BE2C (cell line): ENCODE data around the gene PPP2R3C.

Source experiments
- DNase-seq: peaks from one replicate; pipeline ENCODE4 v3.0.0-alpha.2; 2020
- H3K27me3 ChIP-seq: fragments of 250-450 bp; sonication (Bioruptor Pico); 2 replicates; pipeline ENCODE4 v1.5.1; 2020; ENCODE audit warnings: mild to moderate bottlenecking
- H3K36me3 ChIP-seq: fragments of 250-450 bp; sonication (Bioruptor Pico); 2 replicates; pipeline ENCODE4 v1.5.1; 2020; ENCODE audit warnings: mild to moderate bottlenecking
- H3K4me1 ChIP-seq: fragments of 250-450 bp; sonication (Bioruptor Pico); 2 replicates; pipeline ENCODE4 v1.5.1; 2020
- H3K4me3 ChIP-seq: 2 replicates; pipeline ENCODE4 v1.5.1; 2011; ENCODE audit warnings: low read depth, low read length
- H3K9me3 ChIP-seq: fragments of 250-450 bp; sonication (Bioruptor Pico); 2 replicates; pipeline ENCODE4 v1.5.1; 2020
- TF ChIP-seq, protein P1 (sequence below): IDR thresholded peaks from 2 replicates; pipeline ENCODE4 v1.5.1; 2012; ENCODE audit warnings: mild to moderate bottlenecking, low read depth, low read length

PPP2R3C gene

DNA sequence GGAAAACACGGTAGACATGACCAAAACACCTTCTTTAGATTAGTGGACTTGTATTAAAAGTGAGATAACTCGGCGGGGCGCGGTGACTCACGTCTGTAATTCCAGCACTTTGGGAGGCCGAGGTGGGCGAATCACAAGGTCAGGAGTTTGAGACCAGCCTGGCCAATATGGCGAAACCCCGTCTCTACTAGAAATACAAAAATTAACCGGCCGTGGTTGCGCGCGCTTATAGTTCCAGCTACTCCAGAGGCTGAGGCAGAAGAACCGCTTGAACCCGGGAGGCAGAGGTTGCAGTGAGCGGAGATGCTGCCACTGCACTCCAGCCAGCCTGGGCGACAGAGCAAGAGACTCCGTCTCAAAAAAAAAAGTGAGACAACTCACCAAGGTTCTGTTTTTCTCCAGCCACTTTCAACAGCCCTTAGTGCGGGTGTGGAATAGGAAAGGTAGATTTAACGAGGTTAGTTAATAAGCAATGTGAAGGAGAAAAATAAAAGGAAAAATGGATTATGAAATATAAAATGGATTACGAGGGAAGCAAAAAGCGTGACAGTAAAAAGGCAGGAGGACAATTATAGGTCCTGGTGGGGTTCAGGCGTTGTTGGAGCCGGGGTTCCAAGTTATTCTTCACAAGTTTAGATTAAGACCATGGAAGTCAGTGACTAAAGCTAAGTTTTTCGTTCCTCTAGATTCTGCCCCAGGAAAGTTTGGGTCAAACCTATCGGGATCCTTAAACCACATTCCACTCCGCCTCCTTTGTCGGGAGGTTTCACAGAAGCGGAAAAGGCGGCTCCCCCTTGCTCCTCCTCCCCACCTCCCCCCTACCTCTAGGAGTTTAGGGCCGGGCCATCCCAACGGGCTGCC is 534 bp downstream of the PPP2R3C start:
- TF ChIP-seq, protein P1, sequence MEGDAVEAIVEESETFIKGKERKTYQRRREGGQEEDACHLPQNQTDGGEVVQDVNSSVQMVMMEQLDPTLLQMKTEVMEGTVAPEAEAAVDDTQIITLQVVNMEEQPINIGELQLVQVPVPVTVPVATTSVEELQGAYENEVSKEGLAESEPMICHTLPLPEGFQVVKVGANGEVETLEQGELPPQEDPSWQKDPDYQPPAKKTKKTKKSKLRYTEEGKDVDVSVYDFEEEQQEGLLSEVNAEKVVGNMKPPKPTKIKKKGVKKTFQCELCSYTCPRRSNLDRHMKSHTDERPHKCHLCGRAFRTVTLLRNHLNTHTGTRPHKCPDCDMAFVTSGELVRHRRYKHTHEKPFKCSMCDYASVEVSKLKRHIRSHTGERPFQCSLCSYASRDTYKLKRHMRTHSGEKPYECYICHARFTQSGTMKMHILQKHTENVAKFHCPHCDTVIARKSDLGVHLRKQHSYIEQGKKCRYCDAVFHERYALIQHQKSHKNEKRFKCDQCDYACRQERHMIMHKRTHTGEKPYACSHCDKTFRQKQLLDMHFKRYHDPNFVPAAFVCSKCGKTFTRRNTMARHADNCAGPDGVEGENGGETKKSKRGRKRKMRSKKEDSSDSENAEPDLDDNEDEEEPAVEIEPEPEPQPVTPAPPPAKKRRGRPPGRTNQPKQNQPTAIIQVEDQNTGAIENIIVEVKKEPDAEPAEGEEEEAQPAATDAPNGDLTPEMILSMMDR, result no peak
- no peak for DNase-seq
- no peaks in the 10 kb centered on the region; the same call in 1 of the 2 replicates for H3K4me1 ChIP-seq

GRCh38 chr14:35117112-35117511 is 4.7 kb downstream of the PPP2R3C start:
- no peak for DNase-seq
- no peaks in the 10 kb centered on the region for H3K9me3 ChIP-seq
- H3K36me3 ChIP-seq, result peaks cover 30% of the 10 kb centered on the region
- TF ChIP-seq, protein P1, result no peak
- no peak overlapping the region for H3K4me3 ChIP-seq
- H3K27me3 ChIP-seq, result no peaks in the 10 kb centered on the region
- no peaks in the 10 kb centered on the region for H3K4me1 ChIP-seq

More for the DNA sequence above, 534 bp downstream of the PPP2R3C start:
- peak overlapping the region; percentile 91 for H3K4me3 ChIP-seq
- peaks cover 6% of the 10 kb centered on the region; the same call in 1 of the 2 replicates for H3K36me3 ChIP-seq
- H3K27me3 ChIP-seq, result no peaks in the 10 kb centered on the region
- no peaks in the 10 kb centered on the region for H3K9me3 ChIP-seq

GRCh38 chr14:35116242-35116641 is 5.5 kb downstream of the PPP2R3C start:
- no peaks in the 10 kb centered on the region for H3K9me3 ChIP-seq
- H3K36me3 ChIP-seq, result peaks cover 39% of the 10 kb centered on the region
- no peak for DNase-seq
- H3K27me3 ChIP-seq, result no peaks in the 10 kb centered on the region
- no peaks in the 10 kb centered on the region for H3K4me1 ChIP-seq
- no peak overlapping the region for H3K4me3 ChIP-seq
- TF ChIP-seq, protein P1, result no peak

DNA sequence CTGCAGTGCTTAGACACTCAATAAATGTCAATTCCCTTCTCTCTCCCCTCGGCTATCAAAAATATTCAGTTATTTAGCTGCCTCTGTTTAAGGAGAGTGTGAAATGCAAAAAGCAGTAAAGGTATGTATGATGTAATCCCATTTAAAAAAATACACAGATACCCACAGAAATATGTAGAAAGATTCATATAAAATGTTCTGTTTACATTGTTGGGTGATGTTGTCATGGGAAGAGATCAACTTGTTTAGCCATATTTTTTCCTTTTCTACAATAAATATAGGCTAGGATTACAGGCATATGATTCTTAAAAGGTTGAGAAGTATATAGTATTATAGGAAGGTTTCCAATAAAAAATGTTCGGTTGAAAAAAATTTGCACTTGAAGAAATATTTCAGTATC is 7.8 kb downstream of the PPP2R3C start:
- no peaks in the 10 kb centered on the region for H3K27me3 ChIP-seq
- peaks cover 53% of the 10 kb centered on the region for H3K36me3 ChIP-seq
- DNase-seq, result no peak
- TF ChIP-seq, protein P1, result no peak
- no peaks in the 10 kb centered on the region for H3K4me1 ChIP-seq
- no peaks in the 10 kb centered on the region for H3K9me3 ChIP-seq
- H3K4me3 ChIP-seq, result no peak overlapping the region

GRCh38 chr14:35113308-35113950 is 8.4 kb downstream of the PPP2R3C start:
- TF ChIP-seq, protein P1, result no peak
- Histone ChIP-seq H3K4me1 (no peaks in the 10 kb centered on the region), H3K9me3 (no peaks in the 10 kb centered on the region), H3K36me3 (peaks cover 56% of the 10 kb centered on the region), H3K4me3 (no peak overlapping the region), H3K27me3 (no peaks in the 10 kb centered on the region)
- no peak for DNase-seq

GRCh38 chr14:35112641-35113040 is 9.1 kb downstream of the PPP2R3C start:
- no peak for DNase-seq
- Histone ChIP-seq H3K27me3 (no peaks in the 10 kb centered on the region), H3K4me1 (no peaks in the 10 kb centered on the region), H3K9me3 (no peaks in the 10 kb centered on the region), H3K36me3 (peaks cover 61% of the 10 kb centered on the region), H3K4me3 (no peak overlapping the region)
- TF ChIP-seq, protein P1, result no peak
